H1 (cell line): ENCODE data around the gene SLC7A6OS. TPM values are rescaled to one million over a fixed set of nuclear protein-coding genes. Genes with fewer than 3 reads are reported as not detected.

Experiments
- CTCF ChIA-PET: fragments of 300-600 bp; sonication (Branson Sonifier 250); formaldehyde crosslinking; loops from one replicate; lab custom pipeline; 2021; ENCODE audit not compliant: partially characterized antibody; lab: Charles Lee
- POLR2A ChIA-PET: fragments of 300-600 bp; sonication (Branson Sonifier 250); formaldehyde crosslinking; loops from one replicate; lab custom pipeline; 2021; ENCODE audit warnings: inconsistent platforms; ENCODE audit not compliant: partially characterized antibody; lab: Charles Lee
- DNase-seq, 2 experiments: peaks; one replicate each; pipeline versions ENCODE4 v3.0.0 to v3.0.0-alpha.2; 2010 to 2022; ENCODE audit warnings: low spot score in 2 of 2, low read depth in 1 of 2, mixed read lengths in 1 of 2
- FAIRE-seq: peaks from 2 replicates; lab custom pipeline; 2011; peaks lifted over from hg19 to GRCh38; lab: Jason Lieb, UNC
- H2AFZ ChIP-seq: 2 replicates; pipeline ENCODE4 v1.8.1; 2012; ENCODE audit warnings: low read length, inconsistent platforms
- H2AK5ac ChIP-seq: 2 replicates; pipeline ENCODE4 v1.6.1; 2013; ENCODE audit warnings: low read depth, low read length
- H2BK120ac ChIP-seq: replicated peaks from 2 replicates; pipeline ENCODE3; 2013; ENCODE audit warnings: low read depth, low read length, inconsistent platforms
- H2BK12ac ChIP-seq: 2 replicates; pipeline ENCODE4 v1.6.1; 2013; ENCODE audit warnings: low read depth, low read length
- H2BK15ac ChIP-seq: 2 replicates; pipeline ENCODE4 v1.6.1; 2013; ENCODE audit warnings: low read length
- H2BK20ac ChIP-seq: 2 replicates; pipeline ENCODE4 v1.6.1; 2013; ENCODE audit warnings: low read length
- H2BK5ac ChIP-seq: 2 replicates; pipeline ENCODE4 v1.6.1; 2013; ENCODE audit warnings: low read depth, low read length
- H3K14ac ChIP-seq: 2 replicates; pipeline ENCODE4 v1.6.1; 2013; ENCODE audit warnings: inconsistent platforms; ENCODE audit not compliant: insufficient read length
- H3K18ac ChIP-seq: 2 replicates; pipeline ENCODE4 v1.6.1; 2013; ENCODE audit warnings: low read length; ENCODE audit errors: extremely low read depth
- H3K23ac ChIP-seq: 2 replicates; pipeline ENCODE4 v1.6.1; 2013; ENCODE audit warnings: inconsistent platforms; ENCODE audit not compliant: insufficient read length
- H3K23me2 ChIP-seq: 2 replicates; pipeline ENCODE4 v1.6.1; 2013; ENCODE audit warnings: low read depth, low read length
- H3K27ac ChIP-seq: 2 replicates; pipeline ENCODE4 v1.6.1; 2011; ENCODE audit warnings: low read depth, low read length, inconsistent platforms
- H3K27me3 ChIP-seq, 4 experiments: replicated peaks in 1 of 4; 1 replicate in 1 of 4; 2 replicates in 3 of 4; pipeline versions ENCODE4 v1.6.1 to v1.8.1; 2011 to 2013; ENCODE audit warnings: low read length in 3 of 4, mild to moderate bottlenecking in 3 of 4, inconsistent platforms in 2 of 4, mixed read lengths in 2 of 4, moderate library complexity in 1 of 4; ENCODE audit not compliant: control insufficient read depth in 3 of 4, insufficient read depth in 3 of 4; ENCODE audit errors: extremely low read depth in 1 of 4
- H3K36me3 ChIP-seq, 4 experiments: 2 replicates each; pipeline versions ENCODE4 v1.6.1 to v1.8.1; 2011 to 2013; ENCODE audit warnings: mild to moderate bottlenecking in 4 of 4, low read length in 3 of 4, moderate library complexity in 2 of 4, control low read depth in 1 of 4, inconsistent platforms in 1 of 4; ENCODE audit not compliant: insufficient read depth in 4 of 4, control insufficient read depth in 2 of 4
- H3K4ac ChIP-seq: replicated peaks from 2 replicates; pipeline ENCODE3; 2013; ENCODE audit warnings: low read length, low read depth, mixed read lengths, inconsistent platforms; ENCODE audit not compliant: insufficient read length
- H3K4me1 ChIP-seq, 4 experiments: replicated peaks in 1 of 4; 1 replicate in 1 of 4; 2 replicates in 3 of 4; pipeline versions ENCODE4 v1.6.1 to v1.8.1; 2011 to 2013; ENCODE audit warnings: low read length in 3 of 4, inconsistent platforms in 2 of 4, mixed read lengths in 1 of 4; ENCODE audit not compliant: insufficient read depth in 4 of 4, control insufficient read depth in 3 of 4
- H3K4me2 ChIP-seq, 2 experiments: 2 replicates each; pipeline versions ENCODE4 v1.6.1 to v1.8.1; 2011 to 2013; ENCODE audit warnings: low read depth in 2 of 2, low read length in 2 of 2, control low read depth in 1 of 2, inconsistent platforms in 1 of 2, mild to moderate bottlenecking in 1 of 2; ENCODE audit not compliant: insufficient read depth in 1 of 2
- H3K4me3 ChIP-seq, 4 experiments: fragments of 200-600, 300-600 bp in 1 of 4; sonication (generic), shearing (Covaris generic), sonication (Bioruptor Twin) in 1 of 4; 2 replicates each; pipeline versions ENCODE4 v1.5.1 to v1.8.1; 2011 to 2016; ENCODE audit warnings: low read length in 4 of 4, low read depth in 3 of 4, control low read depth in 2 of 4, inconsistent platforms in 2 of 4, mild to moderate bottlenecking in 2 of 4, mixed read lengths in 1 of 4, moderate library complexity in 1 of 4; ENCODE audit not compliant: insufficient read depth in 2 of 4; ENCODE audit errors: extremely low read depth in 1 of 4
- H3K56ac ChIP-seq: replicated peaks from 2 replicates; pipeline ENCODE3; 2013; ENCODE audit warnings: low read depth, mild to moderate bottlenecking, mixed read lengths, low read length, inconsistent platforms; ENCODE audit not compliant: insufficient read length
- H3K79me1 ChIP-seq: 2 replicates; pipeline ENCODE4 v1.6.1; 2013; ENCODE audit warnings: low read depth, low read length, control low read depth
- H3K79me2 ChIP-seq, 2 experiments: 2 replicates each; pipeline versions ENCODE4 v1.6.1 to v1.8.1; 2012 to 2013; ENCODE audit warnings: low read length in 2 of 2, mild to moderate bottlenecking in 2 of 2, inconsistent platforms in 1 of 2; ENCODE audit not compliant: insufficient read depth in 2 of 2, control insufficient read depth in 1 of 2
- H3K9ac ChIP-seq, 4 experiments: replicated peaks in 1 of 4; 1 replicate in 1 of 4; 2 replicates in 3 of 4; pipeline versions ENCODE4 v1.6.1 to v1.8.1; 2011 to 2013; ENCODE audit warnings: low read depth in 3 of 4, low read length in 3 of 4, control low read depth in 2 of 4, mild to moderate bottlenecking in 2 of 4, moderate library complexity in 2 of 4, inconsistent platforms in 1 of 4; ENCODE audit errors: extremely low read depth in 1 of 4
- H3K9me3 ChIP-seq, 2 experiments: 2 replicates each; pipeline versions ENCODE4 v1.6.1 to v1.8.1; 2012 to 2013; ENCODE audit warnings: mild to moderate bottlenecking in 2 of 2, moderate library complexity in 2 of 2, control low read depth in 1 of 2, inconsistent platforms in 1 of 2, low read depth in 1 of 2, low read length in 1 of 2, mixed read lengths in 1 of 2; ENCODE audit not compliant: insufficient read depth in 2 of 2
- H4K20me1 ChIP-seq, 2 experiments: replicated peaks in 1 of 2; 2 replicates each; pipeline versions ENCODE3 to v1.8.1; 2011 to 2013; ENCODE audit warnings: inconsistent platforms in 2 of 2, low read length in 2 of 2, mild to moderate bottlenecking in 1 of 2; ENCODE audit not compliant: insufficient read depth in 2 of 2, control insufficient read depth in 1 of 2
- H4K5ac ChIP-seq: 2 replicates; pipeline ENCODE4 v1.6.1; 2013; ENCODE audit warnings: low read length, low read depth, mixed read lengths, inconsistent platforms; ENCODE audit not compliant: insufficient read length
- H4K8ac ChIP-seq: 2 replicates; pipeline ENCODE4 v1.8.0; 2013; ENCODE audit warnings: mild to moderate bottlenecking, moderate library complexity, low read length, inconsistent platforms; ENCODE audit not compliant: insufficient read depth; ENCODE audit errors: extremely low read depth
- H4K91ac ChIP-seq: replicated peaks from 2 replicates; pipeline ENCODE3; 2013; ENCODE audit warnings: low read length, mixed read lengths, inconsistent platforms; ENCODE audit not compliant: insufficient read length
- CHD1 ChIP-seq: IDR thresholded peaks from 2 replicates; pipeline ENCODE4 v1.6.1; 2012; ENCODE audit warnings: low read depth, low read length, improper control_type of control experiment
- EGR1 ChIP-seq: IDR thresholded peaks from 2 replicates; pipeline ENCODE4 v1.6.1; 2011; ENCODE audit warnings: low read depth, low read length, borderline replicate concordance
- FOSL1 ChIP-seq: IDR thresholded peaks from 2 replicates; pipeline ENCODE4 v1.6.1; 2011; ENCODE audit warnings: mild to moderate bottlenecking, low read depth, low read length, moderate library complexity; ENCODE audit not compliant: insufficient read depth
- GABPA ChIP-seq: IDR thresholded peaks from 2 replicates; pipeline ENCODE4 v1.6.1; 2011; ENCODE audit warnings: mild to moderate bottlenecking, low read length, moderate library complexity, borderline replicate concordance; ENCODE audit not compliant: insufficient read depth
- WGBS, 2 experiments: shearing (Covaris generic) in 1 of 2; methylation state at CpG; one replicate each; pipeline versions ENCODE4 v1.1.6 to v1.1.7; 2013 to 2015; ENCODE audit warnings: low lambda C conversion rate in 2 of 2, mixed read lengths in 2 of 2, inconsistent platforms in 1 of 2, low coverage in 1 of 2, missing lambda C conversion rate in 1 of 2; ENCODE audit not compliant: insufficient replicate concordance in 2 of 2, insufficient coverage in 1 of 2, insufficient read length in 1 of 2; ENCODE audit errors: extremely low coverage in 1 of 2, missing lambda C conversion rate in 1 of 2; 5-methylcytosine and 5-hydroxymethylcytosine counted together
- polyA plus RNA-seq, 7 experiments: library from polyadenylated mRNA; depleted of rRNA in 3 of 7; stranded (reverse) in 5 of 7; unstranded in 2 of 7; fragments of >200 nt in 5 of 7; fragments of 200-250 nt in 2 of 7; gene quantifications; 1 replicate in 5 of 7; 2 replicates in 1 of 7; 4 replicates in 1 of 7; pipeline versions ENCODE4 v1.2.1 to v1.2.3, GENCODE V29; 2011 to 2013; ENCODE audit warnings: missing spikeins in 2 of 7, mixed read lengths in 2 of 7
- total RNA-seq: library from RNA; stranded (reverse); fragmentation: NEBNext Ultra II Directional; extraction: Animal tissue kit (Norgen Biotek cat#: 25700); gene quantifications from 2 replicates; pipeline ENCODE4 v1.2.1, GENCODE V29; 2021
- TF ChIP-seq, protein P1 (sequence below): IDR thresholded peaks from 2 replicates; pipeline ENCODE4 v1.6.1; 2011; ENCODE audit warnings: low read depth, mild to moderate bottlenecking, low read length; ENCODE audit not compliant: insufficient read depth

SLC7A6OS gene
- total and polyA plus RNA-seq, 2 of the 8 experiments (the other 6 are each of a cell fraction or from before 2014, with no cell fraction given) = 7.3 to 21.3 TPM

DNA sequence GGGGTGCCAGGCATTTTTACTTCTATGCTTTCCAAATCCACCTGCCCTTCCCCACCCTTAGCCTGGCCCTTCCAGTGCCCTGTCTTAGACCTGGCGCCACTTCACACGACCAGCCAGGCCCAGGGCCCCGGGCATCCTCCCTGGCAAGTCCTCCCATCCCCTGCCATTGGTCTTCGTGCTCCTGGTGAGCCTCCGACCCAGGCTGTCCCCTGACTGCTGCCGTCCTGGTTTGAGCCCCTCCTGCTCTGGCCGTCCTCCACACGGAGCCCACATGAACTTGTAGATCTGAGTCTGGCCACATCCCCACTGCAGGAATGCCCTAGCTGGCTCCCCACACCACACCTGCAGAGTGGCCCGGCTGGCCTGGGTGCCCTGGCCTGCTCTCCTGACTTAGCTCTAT lies 44.1 kb upstream of the SLC7A6OS start:
- H4K8ac ChIP-seq = no peak overlapping the region
- H3K4ac ChIP-seq = no peak overlapping the region
- no peaks in the 10 kb centered on the region for H3K27me3 ChIP-seq
- H2BK12ac ChIP-seq = no peak overlapping the region
- DNase-seq (no peak), FAIRE-seq (no peak)
- H3K36me3 ChIP-seq = peaks cover 6 to 44% (median 20%) of the 10 kb centered on the region in 4 experiments; a peak in 7 of 8 replicates
- H4K20me1 ChIP-seq = peaks cover 0 to 12% of the 10 kb centered on the region in 2 experiments
- no peak overlapping the region for H3K18ac ChIP-seq
- H3K4me1 ChIP-seq = no peaks in the 10 kb centered on the region
- H2BK20ac ChIP-seq = no peak overlapping the region
- H2BK120ac ChIP-seq = no peak overlapping the region
- H3K9me3 ChIP-seq = no peaks in the 10 kb centered on the region
- no peak overlapping the region for H3K23ac ChIP-seq
- ChIA-PET POLR2A (no interaction called here), CTCF (interaction anchor here (0.7 to 6.2 kb wide), 21 partner anchors 10 to 166 kb away, joined by 3 to 95 read pairs (median 5); partner anchors contain the start of gene SLC7A6)
- no peak overlapping the region for H3K27ac ChIP-seq
- no peak overlapping the region for H3K4me2 ChIP-seq
- H3K4me3 ChIP-seq = no peak overlapping the region
- TF ChIP-seq CHD1 (no peak), GABPA (no peak), EGR1 (no peak), FOSL1 (no peak)
- TF ChIP-seq, protein P1, sequence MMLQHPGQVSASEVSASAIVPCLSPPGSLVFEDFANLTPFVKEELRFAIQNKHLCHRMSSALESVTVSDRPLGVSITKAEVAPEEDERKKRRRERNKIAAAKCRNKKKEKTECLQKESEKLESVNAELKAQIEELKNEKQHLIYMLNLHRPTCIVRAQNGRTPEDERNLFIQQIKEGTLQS = no peak
- H4K91ac ChIP-seq = no peak overlapping the region
- no peaks in the 10 kb centered on the region for H3K79me1 ChIP-seq
- no peak overlapping the region for H3K9ac ChIP-seq
- H2AFZ ChIP-seq = no peak overlapping the region
- H2AK5ac ChIP-seq = no peak overlapping the region
- no peak overlapping the region for H4K5ac ChIP-seq
- no peaks in the 10 kb centered on the region for H3K79me2 ChIP-seq
- H3K56ac ChIP-seq = no peak overlapping the region
- 95% methylated on average over 8 of the region's 9 CpGs; no CpG with 5 or more reads in 1 of the 2 experiments for WGBS, 2 experiments
- no peak overlapping the region for H3K14ac ChIP-seq
- no peak overlapping the region for H2BK15ac ChIP-seq
- H2BK5ac ChIP-seq = no peak overlapping the region; the same call in 1 of the 2 replicates
- no peaks in the 10 kb centered on the region for H3K23me2 ChIP-seq
